Measurements from ENCODE around the gene MAN1A2.
"Not testable (repeated sequence)": the region's sequence is repeated elsewhere in the genome, so short reads cannot be mapped to it uniquely, and the experiment has no call there.

MAN1A2 gene

DNA sequence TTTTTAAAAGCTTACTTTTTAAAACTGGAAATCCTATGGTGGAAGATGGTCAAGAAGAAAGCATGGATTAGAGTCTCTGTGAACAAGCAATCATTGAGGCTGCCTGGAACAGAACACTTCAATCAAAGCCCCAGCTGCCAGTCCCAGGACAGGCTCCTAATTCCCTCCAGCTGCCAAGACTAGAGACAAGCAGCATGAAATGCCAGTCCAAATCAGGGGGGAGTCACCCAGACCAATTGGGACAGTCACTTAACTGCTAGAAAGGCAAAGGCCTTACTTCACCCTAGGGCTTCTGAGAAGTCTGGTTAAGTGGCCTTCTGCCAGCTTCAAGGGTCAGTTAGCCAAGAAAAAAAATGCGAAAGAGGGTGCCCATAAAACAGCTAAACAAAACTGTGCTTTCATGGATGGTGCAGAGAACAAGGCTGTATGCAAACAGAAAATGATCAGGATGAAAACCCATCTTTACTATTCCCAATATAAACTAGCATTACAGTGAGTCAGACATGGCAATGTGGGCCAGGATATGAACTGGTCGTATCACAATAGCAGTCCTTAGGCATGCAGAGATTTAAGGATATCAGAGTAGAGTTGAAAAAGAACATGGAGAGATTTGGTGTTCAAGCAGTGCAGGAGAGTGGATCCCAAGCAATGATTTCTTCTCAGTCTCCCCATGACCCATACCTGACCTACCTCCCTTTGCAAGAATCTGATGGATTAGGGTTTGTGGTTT, 31.0 kb upstream of the MAN1A2 start:
- Histone ChIP-seq H3K79me2 (ENCODE audit: control insufficient read depth, insufficient read depth, low read length, unreplicated experiment) (no peaks in the 10 kb centered on the region), H3K27me3 (ENCODE audit: insufficient read depth, low read length) (peaks cover 5% of the 10 kb centered on the region; the same call in 1 of the 2 replicates), H3K4me1 (ENCODE audit: control insufficient read depth, insufficient read depth, low read length, unreplicated experiment) (no peaks in the 10 kb centered on the region), H3K27ac (ENCODE audit: low read depth, low read length) (no peak overlapping the region), H2AFZ (ENCODE audit: low read length, unreplicated experiment) (no peak overlapping the region), H3K36me3 (ENCODE audit: insufficient read depth, low read length) (no peaks in the 10 kb centered on the region), H3K4me3 (ENCODE audit: low read depth, low read length) (no peak overlapping the region)

DNA sequence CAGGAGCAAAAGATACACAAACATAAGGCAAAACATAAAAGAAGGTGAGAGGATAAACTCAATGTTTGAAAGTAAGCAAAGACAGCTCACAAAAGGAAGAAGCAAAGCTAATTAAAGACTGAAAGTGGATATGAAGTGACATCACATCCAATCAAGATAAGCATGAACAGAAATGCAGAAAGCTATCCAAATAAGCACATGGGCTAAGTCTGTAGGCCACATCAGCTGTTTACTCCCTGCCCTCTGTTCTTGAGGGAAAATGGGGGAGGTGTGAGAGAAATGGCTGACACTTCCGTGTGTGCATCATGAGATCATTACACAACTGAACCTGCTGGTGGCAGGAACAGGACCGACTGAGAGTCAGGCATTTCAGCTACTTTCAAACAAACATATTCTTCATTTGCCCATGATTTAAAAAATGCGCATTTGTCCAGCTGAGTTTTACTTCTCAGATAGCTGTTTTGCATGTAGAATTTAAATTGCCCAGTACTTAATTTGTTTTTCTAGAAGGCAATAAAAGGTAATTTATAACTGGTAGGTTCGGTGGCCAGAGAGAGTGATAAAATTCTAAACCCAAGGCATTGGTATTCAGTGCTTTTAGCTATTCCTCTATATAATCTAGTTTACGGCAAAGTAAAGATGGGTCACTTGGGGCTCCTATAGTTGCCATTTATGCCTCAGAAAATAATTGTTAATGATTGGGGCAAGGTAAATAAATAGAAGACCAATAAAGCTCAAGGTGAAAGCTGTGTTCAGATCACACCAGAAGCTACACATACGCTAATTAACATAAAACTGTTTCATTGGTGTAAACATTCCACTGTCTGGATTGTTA, 27.2 kb upstream of the MAN1A2 start:
- Histone ChIP-seq H3K4me1 (ENCODE audit: control insufficient read depth, insufficient read depth, low read length, unreplicated experiment) (no peaks in the 10 kb centered on the region), H2AFZ (ENCODE audit: low read length, unreplicated experiment) (no peak overlapping the region), H3K36me3 (ENCODE audit: insufficient read depth, low read length) (no peaks in the 10 kb centered on the region), H3K27me3 (ENCODE audit: insufficient read depth, low read length) (no peaks in the 10 kb centered on the region), H3K4me3 (ENCODE audit: low read depth, low read length) (no peak overlapping the region), H3K79me2 (ENCODE audit: control insufficient read depth, insufficient read depth, low read length, unreplicated experiment) (no peaks in the 10 kb centered on the region), H3K27ac (ENCODE audit: low read depth, low read length) (no peak overlapping the region)

- H2AFZ ChIP-seq (ENCODE audit: low read length, unreplicated experiment): no peak overlapping the region
- H3K27me3 ChIP-seq (ENCODE audit: insufficient read depth, low read length): no peaks in the 10 kb centered on the region
- no peak overlapping the region for H3K27ac ChIP-seq (ENCODE audit: low read depth, low read length)
- H3K4me1 ChIP-seq (ENCODE audit: control insufficient read depth, insufficient read depth, low read length, unreplicated experiment): no peaks in the 10 kb centered on the region
- H3K36me3 ChIP-seq (ENCODE audit: insufficient read depth, low read length): no peaks in the 10 kb centered on the region
- no peaks in the 10 kb centered on the region for H3K79me2 ChIP-seq (ENCODE audit: control insufficient read depth, insufficient read depth, low read length, unreplicated experiment)
- no peak overlapping the region for H3K4me3 ChIP-seq (ENCODE audit: low read depth, low read length)
Observed at GRCh38 chr1:117341123-117341522, 26.1 kb upstream of the MAN1A2 start.

- H3K27ac ChIP-seq (ENCODE audit: low read depth, low read length): no peak overlapping the region
- H3K4me1 ChIP-seq (ENCODE audit: control insufficient read depth, insufficient read depth, low read length, unreplicated experiment): no peaks in the 10 kb centered on the region
- peak overlapping the region; percentile 50 for H3K4me3 ChIP-seq (ENCODE audit: low read depth, low read length)
- H2AFZ ChIP-seq (ENCODE audit: low read length, unreplicated experiment): peak overlapping the region; percentile 40
- no peaks in the 10 kb centered on the region for H3K79me2 ChIP-seq (ENCODE audit: control insufficient read depth, insufficient read depth, low read length, unreplicated experiment)
- H3K36me3 ChIP-seq (ENCODE audit: insufficient read depth, low read length): no peaks in the 10 kb centered on the region
- 0 out of 2 replicates have a peak, but pooled peaks cover 7% of the 10 kb centered on the region for H3K27me3 ChIP-seq (ENCODE audit: insufficient read depth, low read length)
Observed at GRCh38 chr1:117342397-117342796, 24.9 kb upstream of the MAN1A2 start.

- Histone ChIP-seq H2AFZ (ENCODE audit: low read length, unreplicated experiment) (no peak overlapping the region), H3K27ac (ENCODE audit: low read depth, low read length) (no peak overlapping the region), H3K36me3 (ENCODE audit: insufficient read depth, low read length) (no peaks in the 10 kb centered on the region), H3K4me3 (ENCODE audit: low read depth, low read length) (no peak overlapping the region), H3K27me3 (ENCODE audit: insufficient read depth, low read length) (0 out of 2 replicates have a peak, but pooled peaks cover 11% of the 10 kb centered on the region), H3K79me2 (ENCODE audit: control insufficient read depth, insufficient read depth, low read length, unreplicated experiment) (no peaks in the 10 kb centered on the region), H3K4me1 (ENCODE audit: control insufficient read depth, insufficient read depth, low read length, unreplicated experiment) (no peaks in the 10 kb centered on the region)
Observed at GRCh38 chr1:117346206-117346928, 20.9 kb upstream of the MAN1A2 start.

DNA sequence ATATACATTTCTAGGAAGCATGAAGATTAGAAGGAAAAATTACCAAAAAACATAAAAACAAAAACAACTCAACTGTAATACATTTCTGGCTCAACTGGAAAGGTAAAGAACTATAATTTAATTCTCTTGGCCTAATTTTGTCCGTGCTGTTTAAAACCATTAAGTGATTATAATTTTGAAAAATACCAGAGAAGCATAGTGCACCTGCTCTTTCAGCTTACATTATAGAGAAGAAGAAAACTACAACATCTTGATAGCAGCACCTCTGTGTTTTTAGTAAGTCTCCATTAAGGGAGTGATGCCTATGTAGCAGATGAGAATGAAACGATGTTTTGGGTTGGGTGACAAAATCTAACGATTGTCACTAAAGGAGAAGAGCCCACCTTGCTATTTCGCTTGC, 19.3 kb upstream of the MAN1A2 start:
- Histone ChIP-seq H3K4me3 (ENCODE audit: low read depth, low read length) (no peak overlapping the region), H3K27me3 (ENCODE audit: insufficient read depth, low read length) (0 out of 2 replicates have a peak, but pooled peaks cover 11% of the 10 kb centered on the region), H3K4me1 (ENCODE audit: control insufficient read depth, insufficient read depth, low read length, unreplicated experiment) (no peaks in the 10 kb centered on the region), H2AFZ (ENCODE audit: low read length, unreplicated experiment) (no peak overlapping the region), H3K36me3 (ENCODE audit: insufficient read depth, low read length) (no peaks in the 10 kb centered on the region), H3K79me2 (ENCODE audit: control insufficient read depth, insufficient read depth, low read length, unreplicated experiment) (no peaks in the 10 kb centered on the region), H3K27ac (ENCODE audit: low read depth, low read length) (no peak overlapping the region)

GRCh38 chr1:117352695-117353094, 14.6 kb upstream of the MAN1A2 start:
- H2AFZ ChIP-seq (ENCODE audit: low read length, unreplicated experiment); H3K79me2 ChIP-seq (ENCODE audit: control insufficient read depth, insufficient read depth, low read length, unreplicated experiment); H3K4me3 ChIP-seq (ENCODE audit: low read depth, low read length); H3K27ac ChIP-seq (ENCODE audit: low read depth, low read length); H3K4me1 ChIP-seq (ENCODE audit: control insufficient read depth, insufficient read depth, low read length, unreplicated experiment); H3K27me3 ChIP-seq (ENCODE audit: insufficient read depth, low read length); H3K36me3 ChIP-seq (ENCODE audit: insufficient read depth, low read length): not testable (repeated sequence)

- not testable (repeated sequence) for H3K79me2 ChIP-seq (ENCODE audit: control insufficient read depth, insufficient read depth, low read length, unreplicated experiment); H3K4me1 ChIP-seq (ENCODE audit: control insufficient read depth, insufficient read depth, low read length, unreplicated experiment); H3K36me3 ChIP-seq (ENCODE audit: insufficient read depth, low read length); H3K4me3 ChIP-seq (ENCODE audit: low read depth, low read length); H3K27me3 ChIP-seq (ENCODE audit: insufficient read depth, low read length); H3K27ac ChIP-seq (ENCODE audit: low read depth, low read length); H2AFZ ChIP-seq (ENCODE audit: low read length, unreplicated experiment)
Observed at GRCh38 chr1:117357833-117358603, 9.2 kb upstream of the MAN1A2 start.

DNA sequence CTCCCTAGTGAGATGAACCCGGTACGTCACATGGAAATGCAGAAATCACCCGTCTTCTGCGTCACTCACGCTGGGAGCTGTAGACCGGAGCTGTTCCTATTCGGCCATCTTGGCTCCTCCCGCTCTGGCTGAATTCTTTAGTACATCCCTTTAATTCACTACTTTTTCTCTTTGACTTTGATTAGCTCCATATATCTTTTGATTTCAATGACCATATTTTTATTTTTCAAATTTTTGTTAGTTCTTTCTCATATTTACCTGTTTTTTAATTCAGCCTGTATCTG, 8.7 kb upstream of the MAN1A2 start:
- H3K27me3 ChIP-seq (ENCODE audit: insufficient read depth, low read length); H3K4me1 ChIP-seq (ENCODE audit: control insufficient read depth, insufficient read depth, low read length, unreplicated experiment); H2AFZ ChIP-seq (ENCODE audit: low read length, unreplicated experiment); H3K27ac ChIP-seq (ENCODE audit: low read depth, low read length); H3K79me2 ChIP-seq (ENCODE audit: control insufficient read depth, insufficient read depth, low read length, unreplicated experiment); H3K4me3 ChIP-seq (ENCODE audit: low read depth, low read length); H3K36me3 ChIP-seq (ENCODE audit: insufficient read depth, low read length): not testable (repeated sequence)

GRCh38 chr1:117359561-117360289, 7.5 kb upstream of the MAN1A2 start:
- no peak overlapping the region for H2AFZ ChIP-seq (ENCODE audit: low read length, unreplicated experiment)
- peaks cover 3% of the 10 kb centered on the region for H3K4me1 ChIP-seq (ENCODE audit: control insufficient read depth, insufficient read depth, low read length, unreplicated experiment)
- H3K36me3 ChIP-seq (ENCODE audit: insufficient read depth, low read length): no peaks in the 10 kb centered on the region
- no peaks in the 10 kb centered on the region for H3K79me2 ChIP-seq (ENCODE audit: control insufficient read depth, insufficient read depth, low read length, unreplicated experiment)
- H3K27ac ChIP-seq (ENCODE audit: low read depth, low read length): no peak overlapping the region
- no peaks in the 10 kb centered on the region for H3K27me3 ChIP-seq (ENCODE audit: insufficient read depth, low read length)
- H3K4me3 ChIP-seq (ENCODE audit: low read depth, low read length): no peak overlapping the region

Measured in ACC112 (cell line).